K562 (cell line): ENCODE results near the gene HNRNPF. TPM values are rescaled to one million over a fixed set of nuclear protein-coding genes. Genes with fewer than 3 reads are reported as not detected.

Experiments used
- CBFA2T2 ChIP-seq: fragments of 450-650 bp; conservative IDR thresholded peaks from 2 replicates; pipeline ENCODE4 v1.6.1; 2017; ENCODE audit warnings: mild to moderate bottlenecking
- CHD2 ChIP-seq: IDR thresholded peaks from 2 replicates; pipeline ENCODE4 v1.6.1; 2011; ENCODE audit warnings: low read depth, low read length
- ELF1 ChIP-seq: fragments of 200-800 bp; sonication (Bioruptor generic); IDR thresholded peaks from 2 replicates; pipeline ENCODE4 v1.6.1; 2016; ENCODE audit warnings: missing genetic modification characterization, missing compliant biosample characterization
- ESRRA ChIP-seq: fragments of 450-650 bp; IDR thresholded peaks from 2 replicates; pipeline ENCODE4 v1.6.1; 2014; ENCODE audit warnings: low read depth, mild to moderate bottlenecking, moderate library complexity, borderline replicate concordance
- ETV5 ChIP-seq: sonication (generic); formaldehyde crosslinking; IDR thresholded peaks from 2 replicates; pipeline ENCODE4 v1.4.0; 2020; ENCODE audit warnings: low read depth, mild to moderate bottlenecking, missing genetic modification reagents
- FOXK1 ChIP-seq: sonication (generic); formaldehyde crosslinking; IDR thresholded peaks from 2 replicates; pipeline ENCODE4 v1.8.0; 2022; ENCODE audit warnings: missing genetic modification reagents, mild to moderate bottlenecking, borderline replicate concordance
- HEY1 ChIP-seq: fragments of 250-450 bp; sonication (Bioruptor Pico); IDR thresholded peaks from 2 replicates; pipeline ENCODE4 v1.5.0; 2020; ENCODE audit warnings: mild to moderate bottlenecking, moderate library complexity, borderline replicate concordance
- HNRNPK ChIP-seq: fragments of 200-400 bp; formaldehyde crosslinking; IDR thresholded peaks from one replicate; pipeline ENCODE4 v1.6.1; 2018; ENCODE audit warnings: mild to moderate bottlenecking, low read depth, low read length; ENCODE audit not compliant: poor library complexity, severe bottlenecking
- MYNN ChIP-seq, 2 experiments: sonication (generic); formaldehyde crosslinking in 1 of 2; IDR thresholded peaks; 2 replicates each; pipeline versions ENCODE4 v1.5.0 to v1.6.1; 2016 to 2020; ENCODE audit warnings: antibody characterized with exemption in 1 of 2, missing genetic modification reagents in 1 of 2
- NR1H2 ChIP-seq: sonication (generic); formaldehyde crosslinking; IDR thresholded peaks from 2 replicates; pipeline ENCODE4 v1.4.0; 2020; ENCODE audit warnings: mild to moderate bottlenecking, missing genetic modification reagents
- TAF9B ChIP-seq: fragments of 450-650 bp; IDR thresholded peaks from 2 replicates; pipeline ENCODE4 v1.6.1; 2018; ENCODE audit warnings: mild to moderate bottlenecking; ENCODE audit not compliant: partially characterized antibody
- TEAD4 ChIP-seq, 2 experiments: sonication (generic) in 1 of 2; formaldehyde crosslinking in 1 of 2; IDR thresholded peaks; 2 replicates each; pipeline versions ENCODE4 v1.6.1 to v1.8.0; 2012 to 2022; ENCODE audit warnings: borderline replicate concordance in 1 of 2, inconsistent platforms in 1 of 2, low read length in 1 of 2, mild to moderate bottlenecking in 1 of 2, missing genetic modification reagents in 1 of 2
- polyA plus RNA-seq, 8 experiments: library from polyadenylated mRNA; depleted of rRNA in 4 of 8; stranded (reverse) in 5 of 8; unstranded in 3 of 8; fragments of >200 nt; fragmentation: Nextera tagmentation in 2 of 8; fragmentation: Illumina TruSeq in 1 of 8; extraction: Ambion mirVana in 2 of 8; extraction: Trizol in 1 of 8; gene quantifications; 2 replicates each; pipeline versions ENCODE4 v1.2.1 to v1.2.3, GENCODE V29; 2011 to 2014; ENCODE audit warnings: inconsistent platforms in 1 of 8, missing spikeins in 1 of 8
- total RNA-seq, 7 experiments: library from RNA; depleted of rRNA in 6 of 7; stranded (reverse); fragments of >200 nt in 6 of 7; fragmentation: Illumina TruSeq in 2 of 7; extraction: Trizol in 2 of 7; gene quantifications; 2 replicates each; pipeline versions ENCODE4 v1.2.1 to v1.2.3, GENCODE V29; 2011 to 2021; ENCODE audit warnings: low replicate concordance in 1 of 7
- TF ChIP-seq, protein P1 (sequence below), 2 experiments: fragments of 450-650 bp; IDR thresholded peaks; 2 replicates each; pipeline ENCODE4 v1.6.1; 2016
- TF ChIP-seq, protein P2 (sequence below): fragments of 150-350 bp; conservative IDR thresholded peaks from 2 replicates; pipeline ENCODE4 v1.6.1; 2014; ENCODE audit warnings: low read length
- TF ChIP-seq, protein P3 (sequence below): fragments of 450-650 bp; formaldehyde crosslinking; conservative IDR thresholded peaks from 2 replicates; pipeline ENCODE4 v1.4.0; 2022; ENCODE audit warnings: mild to moderate bottlenecking, missing genetic modification characterization
- TF ChIP-seq, protein P4 (sequence below): fragments of 250-450 bp; sonication (Bioruptor Pico); IDR thresholded peaks from 2 replicates; pipeline ENCODE4 v1.8.0; 2022; ENCODE audit warnings: inconsistent platforms, mild to moderate bottlenecking, moderate library complexity, borderline replicate concordance
- TF ChIP-seq, protein P5 (sequence below): conservative IDR thresholded peaks from 2 replicates; pipeline ENCODE4 v1.6.1; 2011; ENCODE audit warnings: low read depth, mild to moderate bottlenecking, low read length; ENCODE audit not compliant: control insufficient read depth

Gene HNRNPF
- total and polyA plus RNA-seq, 9 of the 15 experiments (the other 6 are each of a cell fraction or from before 2014, with no cell fraction given) = 192 to 489 (median 416) TPM

DNA sequence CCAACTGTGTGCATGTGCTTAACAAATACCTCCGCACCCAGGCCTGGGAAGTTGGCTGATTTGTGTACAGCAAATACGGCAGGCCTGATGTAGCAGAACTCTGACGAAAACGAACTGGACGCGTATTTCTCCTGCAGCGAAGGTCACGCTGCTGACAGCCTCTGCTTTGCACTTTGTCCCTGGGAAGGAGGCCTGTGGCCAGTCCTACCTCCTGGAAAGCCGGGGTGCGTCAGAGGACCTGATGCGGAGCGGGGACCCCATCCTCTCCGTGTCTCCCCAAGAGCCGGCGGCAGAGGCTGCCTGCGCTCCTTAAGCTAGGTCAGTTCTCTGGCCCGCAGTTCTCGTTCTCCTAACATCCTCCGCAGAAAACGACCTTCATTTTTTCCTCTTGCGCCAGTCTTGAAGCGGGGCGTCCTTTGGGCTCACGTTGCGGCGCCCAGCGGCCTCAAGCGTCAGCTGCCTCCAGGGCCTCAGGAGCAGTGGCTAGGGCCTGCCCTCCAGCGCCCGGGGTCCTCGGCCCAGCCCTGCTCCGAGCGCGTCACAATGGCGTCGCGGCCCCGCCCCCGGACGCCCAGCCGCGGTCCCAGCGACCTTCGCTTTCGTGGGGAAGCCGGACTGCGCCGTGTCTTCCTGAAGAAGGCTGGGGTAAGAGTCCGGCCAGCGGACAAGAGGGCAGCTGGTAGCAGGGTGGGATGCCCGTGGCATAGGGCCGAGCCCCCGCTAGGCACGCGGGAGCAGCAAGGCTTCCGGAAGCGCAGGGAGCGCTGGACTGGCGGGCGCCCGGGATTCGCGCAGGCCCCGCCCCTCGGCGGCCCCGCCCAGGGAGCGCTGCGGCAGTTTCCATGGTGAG is 27.5 kb upstream of the HNRNPF start, which contains the start of gene ZNF487 (continued):
- TF ChIP-seq CHD2 (0 out of 2 replicates have a peak, but pooled peaks have one; percentile 17), CBFA2T2 (no peak), HEY1 (CRISPR knock-in tag) (no peak), ETV5 (CRISPR knock-in tag) (peak; percentile 92), NR1H2 (CRISPR knock-in tag) (peak; percentile 23; the same call in 1 of the 2 replicates), HNRNPK (no peak), TAF9B (peak; percentile 70), ESRRA (peak; percentile 91), ELF1 (tag) (peak; percentile 90), FOXK1 (0 out of 2 replicates have a peak, but pooled peaks have one; percentile 25), TEAD4 (IDR thresholded peaks at IDR 0.05; ENCODE audit: low read length) (0 out of 2 replicates have a peak, but pooled peaks have one; percentile 17), TEAD4 (CRISPR knock-in tag; IDR thresholded peaks at IDR 0.05; ENCODE audit: borderline replicate concordance) (no peak), MYNN (IDR thresholded peaks at IDR 0.05) (peak; percentile 85; the same call in 1 of the 2 replicates), MYNN (CRISPR knock-in tag; IDR thresholded peaks at IDR 0.05) (no peak)
- TF ChIP-seq, protein P1, sequence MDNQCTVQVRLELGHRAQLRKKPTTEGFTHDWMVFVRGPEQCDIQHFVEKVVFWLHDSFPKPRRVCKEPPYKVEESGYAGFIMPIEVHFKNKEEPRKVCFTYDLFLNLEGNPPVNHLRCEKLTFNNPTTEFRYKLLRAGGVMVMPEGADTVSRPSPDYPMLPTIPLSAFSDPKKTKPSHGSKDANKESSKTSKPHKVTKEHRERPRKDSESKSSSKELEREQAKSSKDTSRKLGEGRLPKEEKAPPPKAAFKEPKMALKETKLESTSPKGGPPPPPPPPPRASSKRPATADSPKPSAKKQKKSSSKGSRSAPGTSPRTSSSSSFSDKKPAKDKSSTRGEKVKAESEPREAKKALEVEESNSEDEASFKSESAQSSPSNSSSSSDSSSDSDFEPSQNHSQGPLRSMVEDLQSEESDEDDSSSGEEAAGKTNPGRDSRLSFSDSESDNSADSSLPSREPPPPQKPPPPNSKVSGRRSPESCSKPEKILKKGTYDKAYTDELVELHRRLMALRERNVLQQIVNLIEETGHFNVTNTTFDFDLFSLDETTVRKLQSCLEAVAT (IDR thresholded peaks at IDR 0.05) = peak; percentile 68; a peak in 2 of 4 replicates
- TF ChIP-seq, protein P2, sequence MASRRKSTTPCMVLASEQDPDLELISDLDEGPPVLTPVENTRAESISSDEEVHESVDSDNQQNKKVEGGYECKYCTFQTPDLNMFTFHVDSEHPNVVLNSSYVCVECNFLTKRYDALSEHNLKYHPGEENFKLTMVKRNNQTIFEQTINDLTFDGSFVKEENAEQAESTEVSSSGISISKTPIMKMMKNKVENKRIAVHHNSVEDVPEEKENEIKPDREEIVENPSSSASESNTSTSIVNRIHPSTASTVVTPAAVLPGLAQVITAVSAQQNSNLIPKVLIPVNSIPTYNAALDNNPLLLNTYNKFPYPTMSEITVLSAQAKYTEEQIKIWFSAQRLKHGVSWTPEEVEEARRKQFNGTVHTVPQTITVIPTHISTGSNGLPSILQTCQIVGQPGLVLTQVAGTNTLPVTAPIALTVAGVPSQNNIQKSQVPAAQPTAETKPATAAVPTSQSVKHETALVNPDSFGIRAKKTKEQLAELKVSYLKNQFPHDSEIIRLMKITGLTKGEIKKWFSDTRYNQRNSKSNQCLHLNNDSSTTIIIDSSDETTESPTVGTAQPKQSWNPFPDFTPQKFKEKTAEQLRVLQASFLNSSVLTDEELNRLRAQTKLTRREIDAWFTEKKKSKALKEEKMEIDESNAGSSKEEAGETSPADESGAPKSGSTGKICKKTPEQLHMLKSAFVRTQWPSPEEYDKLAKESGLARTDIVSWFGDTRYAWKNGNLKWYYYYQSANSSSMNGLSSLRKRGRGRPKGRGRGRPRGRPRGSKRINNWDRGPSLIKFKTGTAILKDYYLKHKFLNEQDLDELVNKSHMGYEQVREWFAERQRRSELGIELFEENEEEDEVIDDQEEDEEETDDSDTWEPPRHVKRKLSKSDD = no peak
- TF ChIP-seq, protein P3, sequence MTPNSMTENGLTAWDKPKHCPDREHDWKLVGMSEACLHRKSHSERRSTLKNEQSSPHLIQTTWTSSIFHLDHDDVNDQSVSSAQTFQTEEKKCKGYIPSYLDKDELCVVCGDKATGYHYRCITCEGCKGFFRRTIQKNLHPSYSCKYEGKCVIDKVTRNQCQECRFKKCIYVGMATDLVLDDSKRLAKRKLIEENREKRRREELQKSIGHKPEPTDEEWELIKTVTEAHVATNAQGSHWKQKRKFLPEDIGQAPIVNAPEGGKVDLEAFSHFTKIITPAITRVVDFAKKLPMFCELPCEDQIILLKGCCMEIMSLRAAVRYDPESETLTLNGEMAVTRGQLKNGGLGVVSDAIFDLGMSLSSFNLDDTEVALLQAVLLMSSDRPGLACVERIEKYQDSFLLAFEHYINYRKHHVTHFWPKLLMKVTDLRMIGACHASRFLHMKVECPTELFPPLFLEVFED (CRISPR knock-in tag) = peak; percentile 64; the same call in 1 of the 2 replicates
- TF ChIP-seq, protein P4, sequence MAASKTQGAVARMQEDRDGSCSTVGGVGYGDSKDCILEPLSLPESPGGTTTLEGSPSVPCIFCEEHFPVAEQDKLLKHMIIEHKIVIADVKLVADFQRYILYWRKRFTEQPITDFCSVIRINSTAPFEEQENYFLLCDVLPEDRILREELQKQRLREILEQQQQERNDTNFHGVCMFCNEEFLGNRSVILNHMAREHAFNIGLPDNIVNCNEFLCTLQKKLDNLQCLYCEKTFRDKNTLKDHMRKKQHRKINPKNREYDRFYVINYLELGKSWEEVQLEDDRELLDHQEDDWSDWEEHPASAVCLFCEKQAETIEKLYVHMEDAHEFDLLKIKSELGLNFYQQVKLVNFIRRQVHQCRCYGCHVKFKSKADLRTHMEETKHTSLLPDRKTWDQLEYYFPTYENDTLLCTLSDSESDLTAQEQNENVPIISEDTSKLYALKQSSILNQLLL (CRISPR knock-in tag) = no peak
- TF ChIP-seq, protein P5, sequence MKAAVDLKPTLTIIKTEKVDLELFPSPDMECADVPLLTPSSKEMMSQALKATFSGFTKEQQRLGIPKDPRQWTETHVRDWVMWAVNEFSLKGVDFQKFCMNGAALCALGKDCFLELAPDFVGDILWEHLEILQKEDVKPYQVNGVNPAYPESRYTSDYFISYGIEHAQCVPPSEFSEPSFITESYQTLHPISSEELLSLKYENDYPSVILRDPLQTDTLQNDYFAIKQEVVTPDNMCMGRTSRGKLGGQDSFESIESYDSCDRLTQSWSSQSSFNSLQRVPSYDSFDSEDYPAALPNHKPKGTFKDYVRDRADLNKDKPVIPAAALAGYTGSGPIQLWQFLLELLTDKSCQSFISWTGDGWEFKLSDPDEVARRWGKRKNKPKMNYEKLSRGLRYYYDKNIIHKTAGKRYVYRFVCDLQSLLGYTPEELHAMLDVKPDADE = peak; percentile 40; the same call in 1 of the 2 replicates
